PC-9 (cell line): ENCODE results near the gene B4GALT3. TPM values are rescaled to one million over a fixed set of nuclear protein-coding genes. Genes with fewer than 3 reads are reported as not detected.

Experiments used
- BruUV-seq: library from RNA; stranded (reverse); fragments of 400-500 nt; replicated peaks from 2 replicates; lab custom pipeline; 2021; lab: Mats Ljungman, UMichigan
- CTCF ChIA-PET: fragments of 300-600 bp; sonication (Branson Sonifier 250); formaldehyde crosslinking; loops from one replicate; lab custom pipeline; 2022; ENCODE audit warnings: antibody characterized with exemption; lab: Charles Lee
- POLR2A ChIA-PET: fragments of 300-600 bp; sonication (Branson Sonifier 250); formaldehyde crosslinking; loops from one replicate; lab custom pipeline; 2022; ENCODE audit warnings: antibody characterized with exemption; ENCODE audit not compliant: unreplicated experiment; lab: Charles Lee
- DNase-seq, 2 experiments: peaks; one replicate each; pipeline versions ENCODE4 v3.0.0 to v3.0.0-alpha.2; 2015 to 2022; ENCODE audit warnings: mixed read lengths in 1 of 2
- H2AFZ ChIP-seq: fragments of 200-600 bp; sonication (generic); 2 replicates; pipeline ENCODE4 v1.8.1; 2017; ENCODE audit warnings: antibody characterized with exemption
- H3F3A ChIP-seq: fragments of 200-600 bp; sonication (generic); 2 replicates; pipeline ENCODE4 v1.8.1; 2017; ENCODE audit warnings: antibody characterized with exemption, mild to moderate bottlenecking, low read depth; ENCODE audit not compliant: insufficient read depth
- H3K27ac ChIP-seq: fragments of 200-600 bp; sonication (generic); 2 replicates; pipeline ENCODE4 v1.6.1; 2016; ENCODE audit warnings: mixed run types
- H3K27me3 ChIP-seq: fragments of 200-600 bp; sonication (generic); 2 replicates; pipeline ENCODE4 v1.6.1; 2016; ENCODE audit warnings: low read depth, mixed run types; ENCODE audit not compliant: insufficient read depth
- H3K36me3 ChIP-seq: fragments of 200-600 bp; sonication (generic); 2 replicates; pipeline ENCODE4 v1.6.1; 2016; ENCODE audit warnings: low read depth, mixed run types
- H3K4me1 ChIP-seq: fragments of 200-600 bp; sonication (generic); replicated peaks from 2 replicates; pipeline ENCODE4 v1.6.1; 2016; ENCODE audit warnings: mixed run types; ENCODE audit not compliant: insufficient read depth
- H3K4me2 ChIP-seq: fragments of 200-600 bp; sonication (generic); 2 replicates; pipeline ENCODE4 v1.6.1; 2017; ENCODE audit warnings: mixed run types
- H3K4me3 ChIP-seq: fragments of 200-600 bp; sonication (generic); 2 replicates; pipeline ENCODE4 v1.6.1; 2016; ENCODE audit warnings: mixed run types
- H3K79me2 ChIP-seq: fragments of 200-600 bp; sonication (generic); 2 replicates; pipeline ENCODE4 v1.6.1; 2017; ENCODE audit warnings: low read depth, mixed run types
- H3K9me2 ChIP-seq: fragments of 200-600 bp; sonication (generic); 2 replicates; pipeline ENCODE4 v1.8.1; 2017; ENCODE audit warnings: mild to moderate bottlenecking; ENCODE audit not compliant: insufficient read depth
- H3K9me3 ChIP-seq: fragments of 200-600 bp; sonication (generic); 2 replicates; pipeline ENCODE4 v1.8.1; 2016; ENCODE audit warnings: low read depth; ENCODE audit not compliant: insufficient read depth
- H4K20me1 ChIP-seq: fragments of 200-600 bp; sonication (generic); 2 replicates; pipeline ENCODE4 v1.8.1; 2017; ENCODE audit not compliant: insufficient read depth
- EZH2 ChIP-seq: fragments of 200-600 bp; sonication (generic); IDR thresholded peaks from 2 replicates; pipeline ENCODE4 v1.8.0; 2017; ENCODE audit warnings: antibody characterized with exemption, low read depth
- intact Hi-C: fragments of 100-400 bp; cut with micrococcal nuclease; formaldehyde crosslinking; loops from one replicate; pipeline ENCODE4 v1.10.0; 2022; ENCODE audit not compliant: unreplicated experiment
- total RNA-seq: library from RNA; stranded (reverse); gene quantifications from 2 replicates; pipeline ENCODE4 v1.2.3, GENCODE V29; 2021
- TF ChIP-seq, protein P1 (sequence below): fragments of 200-600 bp; sonication (generic); conservative IDR thresholded peaks from 2 replicates; pipeline ENCODE4 v1.6.1; 2017; ENCODE audit warnings: mixed run types, antibody characterized with exemption, mild to moderate bottlenecking, moderate library complexity

B4GALT3 gene
- total RNA-seq, 1 experiment from 2014 or later: 35.5 TPM

DNA sequence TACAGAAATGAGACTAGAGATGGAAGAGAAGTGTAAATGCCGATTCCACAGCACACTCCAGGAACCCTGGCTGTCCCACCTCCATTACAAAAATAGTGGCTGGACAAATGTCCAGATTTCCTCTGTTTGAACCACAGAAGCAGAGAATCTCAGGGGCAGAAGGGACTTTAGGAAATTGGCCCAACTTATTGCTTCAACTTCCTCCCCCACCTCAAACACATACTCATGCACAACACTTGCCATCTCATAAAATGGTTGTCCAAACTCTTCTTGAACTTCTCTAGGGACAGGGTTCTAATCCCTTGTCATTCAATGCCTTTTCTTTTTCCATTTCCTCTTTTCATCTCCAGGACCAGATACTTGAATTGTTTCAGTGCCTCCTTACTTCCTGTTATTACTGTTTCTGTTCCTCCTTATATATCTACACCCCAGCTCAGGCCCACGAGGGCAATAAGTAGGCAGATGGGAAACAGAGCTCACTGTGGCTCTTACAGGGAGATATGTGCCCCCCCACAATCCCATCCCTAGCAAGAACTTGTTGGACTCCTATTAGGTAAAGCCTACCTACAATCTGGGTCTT is 8.5 kb upstream of the B4GALT3 start:
- Histone ChIP-seq H3K27me3 (no peaks in the 10 kb centered on the region), H2AFZ (no peak overlapping the region), H3K4me3 (no peak overlapping the region), H3K9me2 (no peaks in the 10 kb centered on the region), H3K36me3 (no peaks in the 10 kb centered on the region), H3K9me3 (no peaks in the 10 kb centered on the region), H3K4me2 (no peak overlapping the region), H3F3A (no peaks in the 10 kb centered on the region; the same call in 1 of the 2 replicates), H4K20me1 (no peaks in the 10 kb centered on the region), H3K27ac (no peak overlapping the region), H3K4me1 (peaks cover 9% of the 10 kb centered on the region), H3K79me2 (no peaks in the 10 kb centered on the region)
- intact Hi-C loops: no loop called here
- DNase-seq: no peak
- POLR2A ChIA-PET: no interaction called here
- CTCF ChIA-PET: no interaction called here
- BruUV-seq: no TSS peak
- TF ChIP-seq, protein P1, sequence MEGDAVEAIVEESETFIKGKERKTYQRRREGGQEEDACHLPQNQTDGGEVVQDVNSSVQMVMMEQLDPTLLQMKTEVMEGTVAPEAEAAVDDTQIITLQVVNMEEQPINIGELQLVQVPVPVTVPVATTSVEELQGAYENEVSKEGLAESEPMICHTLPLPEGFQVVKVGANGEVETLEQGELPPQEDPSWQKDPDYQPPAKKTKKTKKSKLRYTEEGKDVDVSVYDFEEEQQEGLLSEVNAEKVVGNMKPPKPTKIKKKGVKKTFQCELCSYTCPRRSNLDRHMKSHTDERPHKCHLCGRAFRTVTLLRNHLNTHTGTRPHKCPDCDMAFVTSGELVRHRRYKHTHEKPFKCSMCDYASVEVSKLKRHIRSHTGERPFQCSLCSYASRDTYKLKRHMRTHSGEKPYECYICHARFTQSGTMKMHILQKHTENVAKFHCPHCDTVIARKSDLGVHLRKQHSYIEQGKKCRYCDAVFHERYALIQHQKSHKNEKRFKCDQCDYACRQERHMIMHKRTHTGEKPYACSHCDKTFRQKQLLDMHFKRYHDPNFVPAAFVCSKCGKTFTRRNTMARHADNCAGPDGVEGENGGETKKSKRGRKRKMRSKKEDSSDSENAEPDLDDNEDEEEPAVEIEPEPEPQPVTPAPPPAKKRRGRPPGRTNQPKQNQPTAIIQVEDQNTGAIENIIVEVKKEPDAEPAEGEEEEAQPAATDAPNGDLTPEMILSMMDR: no peak
- TF ChIP-seq EZH2: no peak

DNA sequence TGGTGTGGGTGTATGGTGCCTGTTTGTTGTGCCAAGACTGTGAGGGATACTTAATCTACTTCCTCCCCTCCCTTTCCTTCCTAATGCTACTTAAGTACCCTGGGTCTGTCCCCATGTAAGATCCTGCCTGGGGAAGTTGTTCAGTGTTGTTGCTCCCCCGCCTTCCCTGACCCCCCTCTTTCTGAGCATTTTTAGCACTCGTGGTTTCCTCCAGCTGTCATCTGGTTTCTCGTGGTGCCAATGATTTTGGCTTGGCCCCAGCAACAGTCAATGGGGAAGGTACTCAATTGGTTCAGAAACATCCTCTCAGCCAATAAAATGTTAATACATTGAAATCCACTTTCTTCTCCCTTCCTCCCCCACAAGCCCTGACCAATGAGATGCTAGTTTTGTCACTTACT is 8.0 kb upstream of the B4GALT3 start:
- H3F3A ChIP-seq: peaks cover 3% of the 10 kb centered on the region; the same call in 1 of the 2 replicates
- BruUV-seq: no TSS peak
- H3K79me2 ChIP-seq: no peaks in the 10 kb centered on the region
- no peak overlapping the region for H3K27ac ChIP-seq
- no peaks in the 10 kb centered on the region for H3K36me3 ChIP-seq
- ChIA-PET CTCF (no interaction called here), POLR2A (no interaction called here)
- no peaks in the 10 kb centered on the region for H3K9me2 ChIP-seq
- no peak for TF ChIP-seq EZH2
- TF ChIP-seq, protein P1: no peak
- no peaks in the 10 kb centered on the region for H3K9me3 ChIP-seq
- H3K4me2 ChIP-seq: no peak overlapping the region
- H3K27me3 ChIP-seq: no peaks in the 10 kb centered on the region
- H2AFZ ChIP-seq: no peak overlapping the region
- H4K20me1 ChIP-seq: no peaks in the 10 kb centered on the region
- DNase-seq: no peak
- no peak overlapping the region for H3K4me3 ChIP-seq
- peaks cover 9% of the 10 kb centered on the region for H3K4me1 ChIP-seq
- intact Hi-C loops: no loop called here

DNA sequence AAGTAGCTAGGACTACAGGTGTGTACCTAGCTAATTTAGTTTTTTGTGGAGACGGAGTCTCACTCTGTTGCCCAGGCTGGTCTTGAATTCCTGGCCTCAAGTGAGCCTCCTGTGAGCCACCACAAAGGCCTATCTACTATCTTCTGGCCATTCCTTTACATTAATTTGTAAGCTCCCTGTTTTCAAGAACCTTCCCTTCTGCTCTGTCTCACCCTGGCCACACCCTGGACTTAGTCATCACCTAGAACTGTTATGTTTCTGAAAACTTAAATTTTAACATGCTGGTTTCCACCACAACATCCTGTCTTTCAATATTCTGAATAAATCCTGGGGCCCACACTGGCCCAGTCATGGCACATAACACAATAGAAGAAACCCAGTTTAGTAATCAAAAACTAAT is 4.9 kb upstream of the B4GALT3 start:
- Histone ChIP-seq H3F3A (peaks cover 13% of the 10 kb centered on the region; the same call in 1 of the 2 replicates), H2AFZ (no peak overlapping the region), H3K4me1 (peaks cover 17% of the 10 kb centered on the region), H3K27me3 (no peaks in the 10 kb centered on the region), H3K4me3 (no peak overlapping the region), H3K4me2 (no peak overlapping the region), H3K79me2 (no peaks in the 10 kb centered on the region), H4K20me1 (no peaks in the 10 kb centered on the region), H3K36me3 (no peaks in the 10 kb centered on the region), H3K9me2 (no peaks in the 10 kb centered on the region), H3K9me3 (no peaks in the 10 kb centered on the region), H3K27ac (0 out of 2 replicates have a peak overlapping the region, but pooled peaks have one; percentile 9)
- no peak for DNase-seq
- intact Hi-C loops: no loop called here
- CTCF ChIA-PET: interaction anchor here (0.6 to 1.5 kb wide), 3 partner anchors 191 to 1394 kb away, joined by 4 to 5 read pairs (median 4); no protein-coding TSS in a partner anchor
- POLR2A ChIA-PET: no interaction called here
- BruUV-seq: no TSS peak
- TF ChIP-seq, protein P1: no peak
- no peak for TF ChIP-seq EZH2
